22Rv1 (cell line): ENCODE results near the gene CLCC1.

Source experiments
- ZFX ChIP-seq: fragments of 450-650 bp; IDR thresholded peaks from 2 replicates; pipeline ENCODE4 v1.6.1; 2017; ENCODE audit warnings: antibody characterized with exemption, borderline replicate concordance
- TF ChIP-seq, protein P1 (sequence below): fragments of 450-650 bp; IDR thresholded peaks from 2 replicates; pipeline ENCODE4 v1.5.1; 2017; ENCODE audit warnings: mild to moderate bottlenecking

DNA sequence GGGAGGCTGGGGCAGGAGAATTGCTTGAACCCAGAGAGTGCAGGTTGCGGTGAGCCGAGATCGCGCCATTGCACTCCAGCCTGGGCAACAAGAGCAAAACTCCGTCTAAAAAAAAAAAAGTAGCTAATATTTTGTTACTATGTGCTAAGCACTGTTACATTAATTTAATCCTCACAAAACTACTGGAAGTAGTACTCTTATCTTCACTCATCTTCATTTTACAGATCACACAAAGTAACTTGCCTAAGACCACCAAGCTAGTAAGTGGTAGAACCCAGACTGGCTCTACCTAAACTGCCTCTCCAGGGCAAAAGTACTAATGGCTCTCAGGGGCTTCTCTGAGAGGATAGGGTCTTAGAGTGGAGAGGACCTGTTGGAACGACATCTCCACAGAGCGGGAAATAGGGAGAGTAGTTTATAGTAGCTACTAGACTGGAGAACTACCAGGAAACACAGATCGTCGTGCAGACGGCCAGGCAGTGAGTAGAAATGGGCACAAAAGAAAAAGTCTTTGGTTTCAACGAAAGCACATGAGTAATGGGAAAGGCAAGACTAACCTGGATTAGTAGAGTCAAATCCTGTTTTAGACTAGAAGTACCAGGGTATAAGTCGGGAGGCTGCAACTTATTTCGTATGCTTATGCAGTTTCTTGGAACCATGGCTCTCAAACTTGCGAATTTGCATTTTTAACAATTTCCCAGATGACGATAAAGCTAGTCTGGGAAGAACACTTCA is 1.4 kb downstream of the CLCC1 start:
- TF ChIP-seq, protein P1, sequence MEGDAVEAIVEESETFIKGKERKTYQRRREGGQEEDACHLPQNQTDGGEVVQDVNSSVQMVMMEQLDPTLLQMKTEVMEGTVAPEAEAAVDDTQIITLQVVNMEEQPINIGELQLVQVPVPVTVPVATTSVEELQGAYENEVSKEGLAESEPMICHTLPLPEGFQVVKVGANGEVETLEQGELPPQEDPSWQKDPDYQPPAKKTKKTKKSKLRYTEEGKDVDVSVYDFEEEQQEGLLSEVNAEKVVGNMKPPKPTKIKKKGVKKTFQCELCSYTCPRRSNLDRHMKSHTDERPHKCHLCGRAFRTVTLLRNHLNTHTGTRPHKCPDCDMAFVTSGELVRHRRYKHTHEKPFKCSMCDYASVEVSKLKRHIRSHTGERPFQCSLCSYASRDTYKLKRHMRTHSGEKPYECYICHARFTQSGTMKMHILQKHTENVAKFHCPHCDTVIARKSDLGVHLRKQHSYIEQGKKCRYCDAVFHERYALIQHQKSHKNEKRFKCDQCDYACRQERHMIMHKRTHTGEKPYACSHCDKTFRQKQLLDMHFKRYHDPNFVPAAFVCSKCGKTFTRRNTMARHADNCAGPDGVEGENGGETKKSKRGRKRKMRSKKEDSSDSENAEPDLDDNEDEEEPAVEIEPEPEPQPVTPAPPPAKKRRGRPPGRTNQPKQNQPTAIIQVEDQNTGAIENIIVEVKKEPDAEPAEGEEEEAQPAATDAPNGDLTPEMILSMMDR: no peak
- no peak for TF ChIP-seq ZFX
